Endothelial cell of umbilical vein (primary cell): ENCODE data around the gene KIRREL1.

ENCODE experiments used
- CTCF ChIP-seq, 2 donors: IDR thresholded peaks; 1 replicate in 1 of 2; 2 replicates in 1 of 2; pipeline ENCODE4 v1.5.1; 2011; ENCODE audit warnings: low read length in 2 of 2, mild to moderate bottlenecking in 2 of 2, moderate library complexity in 2 of 2, control low read depth in 1 of 2, inconsistent platforms in 1 of 2, low read depth in 1 of 2; ENCODE audit not compliant: insufficient read depth in 1 of 2; ENCODE audit errors: extremely low read depth in 1 of 2
- EZH2 ChIP-seq: IDR thresholded peaks from 2 replicates; pipeline ENCODE4 v1.6.1; 2012; ENCODE audit warnings: borderline replicate concordance, low read depth, mild to moderate bottlenecking, moderate library complexity, low read length, inconsistent platforms; ENCODE audit not compliant: severe bottlenecking
- FOS ChIP-seq: IDR thresholded peaks from 2 replicates; pipeline ENCODE4 v1.6.1; 2011; ENCODE audit warnings: mild to moderate bottlenecking, low read length, moderate library complexity, borderline replicate concordance; ENCODE audit not compliant: insufficient read depth
- GATA2 ChIP-seq: IDR thresholded peaks from 2 replicates; pipeline ENCODE4 v1.7.0; 2011; ENCODE audit warnings: low read depth, mild to moderate bottlenecking, moderate library complexity, mixed read lengths, low read length; ENCODE audit not compliant: insufficient read length, insufficient read depth
- JUN ChIP-seq: IDR thresholded peaks from 2 replicates; pipeline ENCODE4 v1.6.1; 2011; ENCODE audit warnings: borderline replicate concordance, low read depth; ENCODE audit not compliant: insufficient read length, insufficient read depth
- MAX ChIP-seq: IDR thresholded peaks from 2 replicates; pipeline ENCODE4 v1.6.1; 2011; ENCODE audit not compliant: insufficient read depth, insufficient read length
- MYC ChIP-seq: IDR thresholded peaks from one replicate; pipeline ENCODE4 v1.6.1; 2011; ENCODE audit warnings: mild to moderate bottlenecking, low read depth, low read length
- POLR2A ChIP-seq: IDR thresholded peaks from 2 replicates; pipeline ENCODE4 v1.6.1; 2012; ENCODE audit warnings: low read depth, mild to moderate bottlenecking, control low read depth, low read length
- POLR2AphosphoS5 ChIP-seq: IDR thresholded peaks from 2 replicates; pipeline ENCODE4 v1.6.1; 2012; ENCODE audit warnings: low read depth, mild to moderate bottlenecking, control low read depth, low read length, moderate library complexity; ENCODE audit not compliant: insufficient read depth

- TF ChIP-seq CTCF (IDR thresholded peaks at IDR 0.05; ENCODE audit: extremely low read depth in 1 of 2, insufficient read depth in 1 of 2, low read depth in 1 of 2, low read length in 2 of 2): no peak
- TF ChIP-seq POLR2A: no peak
- TF ChIP-seq MAX: no peak
- no peak for TF ChIP-seq GATA2
- TF ChIP-seq POLR2AphosphoS5: no peak
- TF ChIP-seq EZH2: no peak
- no peak for TF ChIP-seq JUN
- no peak for TF ChIP-seq MYC
- TF ChIP-seq FOS: no peak
Measured at GRCh38 chr1:157956732-157957131, 36.7 kb upstream of the KIRREL1 start.
